K562 (cell line): ENCODE measurements around the gene PAX2. TPM values are rescaled to one million over a fixed set of nuclear protein-coding genes. Genes with fewer than 3 reads are reported as not detected.

ENCODE experiments used
- ATAC-seq: fragments of 200-7000 bp; cut with Tn5 transposase; 3 replicates; pipeline ENCODE4 v1.9.1; 2020; ENCODE audit warnings: moderate library complexity
- BruUV-seq: library from RNA; stranded (reverse); fragments of 400-500 nt; replicated peaks from 2 replicates; lab custom pipeline; 2021; lab: Mats Ljungman, UMichigan
- CTCF ChIA-PET: fragments of 300-600 bp; formaldehyde crosslinking; extraction: SDS; loops from one replicate; lab custom pipeline; 2021; ENCODE audit warnings: low intra/inter-chr PET ratio; lab: Yijun Ruan, JAX
- POLR2A ChIA-PET: fragments of 300-600, 350-650 bp; sonication (Branson Sonifier 250); formaldehyde crosslinking; extraction: SDS; loops from one replicate; lab custom pipeline; 2021; ENCODE audit warnings: antibody characterized with exemption, inconsistent platforms; lab: Yijun Ruan, JAX
- DNase-seq, 4 experiments: peaks; one replicate each; pipeline versions ENCODE4 v3.0.0 to v3.0.0-alpha.2; 2011 to 2018; ENCODE audit warnings: low spot score in 3 of 4, mixed read lengths in 3 of 4; ENCODE audit errors: extremely low read depth in 1 of 4
- FAIRE-seq: peaks from 2 replicates; lab custom pipeline; 2011; peaks lifted over from hg19 to GRCh38; lab: Jason Lieb, UNC
- H2AFZ ChIP-seq: 2 replicates; pipeline ENCODE4 v1.6.0; 2011; ENCODE audit warnings: low read depth, low read length, control low read depth, inconsistent platforms
- H3K27ac ChIP-seq: fragments of 200-600 bp; 3 replicates; pipeline ENCODE4 v1.8.0; 2011; ENCODE audit warnings: low read depth, mild to moderate bottlenecking, control low read depth, inconsistent platforms, low read length, moderate library complexity, mixed read lengths; ENCODE audit errors: extremely low read depth
- H3K27me3 ChIP-seq, 2 experiments: fragments of 300-600 bp in 1 of 2; 2 replicates in 1 of 2; 3 replicates in 1 of 2; pipeline versions ENCODE4 v1.6.0 to v1.8.0; 2011; ENCODE audit warnings: inconsistent platforms in 2 of 2, low read length in 2 of 2, mild to moderate bottlenecking in 1 of 2, mixed read lengths in 1 of 2, moderate library complexity in 1 of 2; ENCODE audit not compliant: control insufficient read depth in 2 of 2, insufficient read depth in 2 of 2
- H3K36me3 ChIP-seq: fragments of 300-600 bp; 3 replicates; pipeline ENCODE4 v1.8.0; 2011; ENCODE audit warnings: mild to moderate bottlenecking, low read length, inconsistent platforms; ENCODE audit not compliant: control insufficient read depth, insufficient read depth
- H3K4me1 ChIP-seq, 2 experiments: fragments of 200-600 bp in 1 of 2; replicated peaks in 1 of 2; 2 replicates in 1 of 2; 3 replicates in 1 of 2; pipeline versions ENCODE4 v1.5.1 to v1.8.0; 2011; ENCODE audit warnings: inconsistent platforms in 2 of 2, low read length in 2 of 2, mild to moderate bottlenecking in 1 of 2, mixed read lengths in 1 of 2, moderate library complexity in 1 of 2; ENCODE audit not compliant: control insufficient read depth in 2 of 2, insufficient read depth in 2 of 2
- H3K4me2 ChIP-seq: 2 replicates; pipeline ENCODE4 v1.6.1; 2011; ENCODE audit warnings: low read length, control low read depth, inconsistent platforms, mixed read lengths; ENCODE audit not compliant: insufficient read depth
- H3K4me3 ChIP-seq: fragments of 200-600 bp; sonication (generic), shearing (Covaris generic); 2 replicates; pipeline ENCODE4 v1.5.1; 2016; ENCODE audit warnings: control low read depth, inconsistent platforms
- H3K79me2 ChIP-seq: fragments of 200-600 bp; 3 replicates; pipeline ENCODE4 v1.8.0; 2011; ENCODE audit warnings: low read length, inconsistent platforms; ENCODE audit not compliant: control insufficient read depth, insufficient read depth
- H3K9ac ChIP-seq, 2 experiments: 2 replicates each; pipeline versions ENCODE4 v1.6.0 to v1.6.1; 2011; ENCODE audit warnings: low read depth in 2 of 2, low read length in 2 of 2, control low read depth in 1 of 2, inconsistent platforms in 1 of 2, mild to moderate bottlenecking in 1 of 2, mixed read lengths in 1 of 2; ENCODE audit not compliant: insufficient read depth in 1 of 2
- H3K9me1 ChIP-seq: one replicate; pipeline ENCODE4 v1.6.0; 2011; ENCODE audit warnings: inconsistent platforms, mild to moderate bottlenecking, low read length, moderate library complexity; ENCODE audit not compliant: control insufficient read depth, insufficient read depth
- H3K9me3 ChIP-seq: replicated peaks from 2 replicates; pipeline ENCODE4 v1.5.1; 2011; ENCODE audit warnings: low read depth, low read length, inconsistent platforms; ENCODE audit not compliant: control insufficient read depth, insufficient read depth
- H4K20me1 ChIP-seq: replicated peaks from 2 replicates; pipeline ENCODE4 v1.6.1; 2011; ENCODE audit warnings: low read length, inconsistent platforms, mixed read lengths; ENCODE audit not compliant: control insufficient read depth, insufficient read depth
- ATF3 ChIP-seq, 2 experiments: fragments of 450-650 bp in 1 of 2; sonication (generic) in 1 of 2; formaldehyde crosslinking in 1 of 2; IDR thresholded peaks in 1 of 2; conservative IDR thresholded peaks in 1 of 2; 2 replicates each; pipeline versions ENCODE4 v1.6.1 to v1.8.1; 2016 to 2023; ENCODE audit warnings: mild to moderate bottlenecking in 2 of 2, moderate library complexity in 2 of 2, inconsistent platforms in 1 of 2, missing genetic modification reagents in 1 of 2
- HEY1 ChIP-seq: fragments of 250-450 bp; sonication (Bioruptor Pico); IDR thresholded peaks from 2 replicates; pipeline ENCODE4 v1.5.0; 2020; ENCODE audit warnings: mild to moderate bottlenecking, moderate library complexity, borderline replicate concordance
- HNRNPH1 ChIP-seq: fragments of 200-400 bp; formaldehyde crosslinking; optimal IDR thresholded peaks from 2 replicates; pipeline ENCODE3; 2017; ENCODE audit warnings: low read depth, mild to moderate bottlenecking, low read length, moderate library complexity
- HNRNPLL ChIP-seq: fragments of 200-400 bp; formaldehyde crosslinking; IDR thresholded peaks from 2 replicates; pipeline ENCODE4 v1.6.1; 2017; ENCODE audit warnings: low read length, low read depth, mild to moderate bottlenecking; ENCODE audit not compliant: poor library complexity, severe bottlenecking
- JUN ChIP-seq, 2 experiments: sonication (generic) in 1 of 2; formaldehyde crosslinking in 1 of 2; IDR thresholded peaks; 2 replicates each; pipeline versions ENCODE4 v1.6.1 to v1.8.0; 2012 to 2022; ENCODE audit warnings: borderline replicate concordance in 2 of 2, mild to moderate bottlenecking in 2 of 2, improper control_type of control experiment in 1 of 2, low read depth in 1 of 2, low read length in 1 of 2, missing genetic modification reagents in 1 of 2
- LCOR ChIP-seq: sonication (generic); formaldehyde crosslinking; IDR thresholded peaks from 2 replicates; pipeline ENCODE4 v1.8.0; 2022; ENCODE audit warnings: mild to moderate bottlenecking, missing genetic modification reagents
- MEF2A ChIP-seq: IDR thresholded peaks from 2 replicates; pipeline ENCODE4 v1.6.1; 2011; ENCODE audit warnings: low read depth, mild to moderate bottlenecking, low read length, moderate library complexity; ENCODE audit not compliant: control insufficient read depth
- PRMT5 ChIP-seq: sonication (generic); formaldehyde crosslinking; IDR thresholded peaks from 2 replicates; pipeline ENCODE4 v1.5.0; 2020; ENCODE audit warnings: missing genetic modification reagents
- SMAD1 ChIP-seq: fragments of 150-350 bp; IDR thresholded peaks from 2 replicates; pipeline ENCODE4 v1.6.1; 2014; ENCODE audit warnings: low read length, low read depth; ENCODE audit not compliant: partially characterized antibody
- STAT6 ChIP-seq: sonication (generic); formaldehyde crosslinking; IDR thresholded peaks from 2 replicates; pipeline ENCODE4 v1.8.1; 2023; ENCODE audit warnings: mild to moderate bottlenecking, missing genetic modification reagents
- TBP ChIP-seq: optimal IDR thresholded peaks from 2 replicates; pipeline ENCODE3; 2011; ENCODE audit warnings: low read depth, low read length, improper control_type of control experiment
- ZFX ChIP-seq: sonication (generic); formaldehyde crosslinking; IDR thresholded peaks from 2 replicates; pipeline ENCODE4 v1.8.0; 2022; ENCODE audit warnings: mild to moderate bottlenecking, missing genetic modification reagents, moderate library complexity
- ZNF224 ChIP-seq: sonication (generic); formaldehyde crosslinking; IDR thresholded peaks from 2 replicates; pipeline ENCODE4 v1.8.0; 2022; ENCODE audit warnings: mild to moderate bottlenecking, missing genetic modification reagents
- WGBS: fragments of 100-300 bp; shearing (Covaris generic); methylation state at CpG from one replicate; pipeline ENCODE4 v1.1.6; 2016; ENCODE audit warnings: low coverage, mixed read lengths; ENCODE audit not compliant: insufficient coverage; ENCODE audit errors: missing lambda C conversion rate; 5-methylcytosine and 5-hydroxymethylcytosine counted together
- in situ Hi-C: fragments of 300-500 bp; cut with MboI; formaldehyde crosslinking; loops from 4 replicates; pipeline ENCODE4 v1.15.0; 2018; ENCODE audit warnings: inconsistent platforms, mixed read lengths
- intact Hi-C: fragments of 100-400 bp; cut with micrococcal nuclease; formaldehyde crosslinking; loops from 2 replicates; pipeline ENCODE4 v1.14.2; 2022
- polyA plus RNA-seq, 8 experiments: library from polyadenylated mRNA; depleted of rRNA in 4 of 8; stranded (reverse) in 5 of 8; unstranded in 3 of 8; fragments of >200 nt; fragmentation: Nextera tagmentation in 2 of 8; fragmentation: Illumina TruSeq in 1 of 8; extraction: Ambion mirVana in 2 of 8; extraction: Trizol in 1 of 8; gene quantifications; 2 replicates each; pipeline versions ENCODE4 v1.2.1 to v1.2.3, GENCODE V29; 2011 to 2014; ENCODE audit warnings: inconsistent platforms in 1 of 8, missing spikeins in 1 of 8
- total RNA-seq, 7 experiments: library from RNA; depleted of rRNA in 6 of 7; stranded (reverse); fragments of >200 nt in 6 of 7; fragmentation: Illumina TruSeq in 2 of 7; extraction: Trizol in 2 of 7; gene quantifications; 2 replicates each; pipeline versions ENCODE4 v1.2.1 to v1.2.3, GENCODE V29; 2011 to 2021; ENCODE audit warnings: low replicate concordance in 1 of 7
- TF ChIP-seq, protein P1 (sequence below): fragments of 250-450 bp; sonication (Bioruptor Pico); IDR thresholded peaks from 2 replicates; pipeline ENCODE4 v1.4.0; 2020; ENCODE audit warnings: mild to moderate bottlenecking, moderate library complexity, borderline replicate concordance

Gene PAX2
- total and polyA plus RNA-seq, 9 of the 15 experiments (the other 6 are each of a cell fraction or from before 2014, with no cell fraction given): not detected

GRCh38 chr10:100769481-100769880, 24.1 kb downstream of the PAX2 start (continued):
- no peak for TF ChIP-seq TBP
- no peak for TF ChIP-seq SMAD1
- TF ChIP-seq STAT6: no peak
- TF ChIP-seq, all 486 proteins: peak for 0

GRCh38 chr10:100773646-100774045, 28.3 kb downstream of the PAX2 start:
- DNase-seq: no peak
- no peaks in the 10 kb centered on the region for H3K4me1 ChIP-seq
- H3K9me1 ChIP-seq: no peaks in the 10 kb centered on the region
- 0% methylated on average over 4 of the region's 4 CpGs for WGBS
- H3K27me3 ChIP-seq: peaks cover 3 to 37% of the 10 kb centered on the region in 2 experiments; a peak in 2 of 5 replicates
- H4K20me1 ChIP-seq: no peaks in the 10 kb centered on the region
- no peaks in the 10 kb centered on the region for H3K36me3 ChIP-seq
- in situ Hi-C loops: no loop called here
- ChIA-PET POLR2A (no interaction called here), CTCF (no interaction called here)
- intact Hi-C loops: no loop called here
- no peak overlapping the region for H3K9ac ChIP-seq
- H2AFZ ChIP-seq: no peak overlapping the region
- no peak overlapping the region for H3K4me2 ChIP-seq
- FAIRE-seq: no peak
- no peaks in the 10 kb centered on the region for H3K9me3 ChIP-seq
- BruUV-seq: no TSS peak
- H3K4me3 ChIP-seq: no peak overlapping the region
- no peaks in the 10 kb centered on the region for H3K79me2 ChIP-seq
- ATAC-seq: no peak
- no peak overlapping the region for H3K27ac ChIP-seq
- TF ChIP-seq LCOR (CRISPR knock-in tag) (no peak), ZFX (CRISPR knock-in tag) (no peak), MEF2A (no peak), PRMT5 (CRISPR knock-in tag) (no peak), HNRNPLL (no peak), JUN (IDR thresholded peaks at IDR 0.05; ENCODE audit: borderline replicate concordance, low read depth, low read length) (no peak), JUN (CRISPR knock-in tag; IDR thresholded peaks at IDR 0.05; ENCODE audit: borderline replicate concordance) (no peak), HNRNPH1 (no peak), ATF3 (IDR thresholded peaks at IDR 0.05) (no peak), ATF3 (CRISPR knock-in tag; conservative IDR thresholded peaks at IDR 0.05) (no peak), ZNF224 (CRISPR knock-in tag) (no peak), SMAD1 (no peak), HEY1 (no peak)
- TF ChIP-seq, protein P1, sequence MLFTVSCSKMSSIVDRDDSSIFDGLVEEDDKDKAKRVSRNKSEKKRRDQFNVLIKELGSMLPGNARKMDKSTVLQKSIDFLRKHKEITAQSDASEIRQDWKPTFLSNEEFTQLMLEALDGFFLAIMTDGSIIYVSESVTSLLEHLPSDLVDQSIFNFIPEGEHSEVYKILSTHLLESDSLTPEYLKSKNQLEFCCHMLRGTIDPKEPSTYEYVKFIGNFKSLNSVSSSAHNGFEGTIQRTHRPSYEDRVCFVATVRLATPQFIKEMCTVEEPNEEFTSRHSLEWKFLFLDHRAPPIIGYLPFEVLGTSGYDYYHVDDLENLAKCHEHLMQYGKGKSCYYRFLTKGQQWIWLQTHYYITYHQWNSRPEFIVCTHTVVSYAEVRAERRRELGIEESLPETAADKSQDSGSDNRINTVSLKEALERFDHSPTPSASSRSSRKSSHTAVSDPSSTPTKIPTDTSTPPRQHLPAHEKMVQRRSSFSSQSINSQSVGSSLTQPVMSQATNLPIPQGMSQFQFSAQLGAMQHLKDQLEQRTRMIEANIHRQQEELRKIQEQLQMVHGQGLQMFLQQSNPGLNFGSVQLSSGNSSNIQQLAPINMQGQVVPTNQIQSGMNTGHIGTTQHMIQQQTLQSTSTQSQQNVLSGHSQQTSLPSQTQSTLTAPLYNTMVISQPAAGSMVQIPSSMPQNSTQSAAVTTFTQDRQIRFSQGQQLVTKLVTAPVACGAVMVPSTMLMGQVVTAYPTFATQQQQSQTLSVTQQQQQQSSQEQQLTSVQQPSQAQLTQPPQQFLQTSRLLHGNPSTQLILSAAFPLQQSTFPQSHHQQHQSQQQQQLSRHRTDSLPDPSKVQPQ (CRISPR knock-in tag): no peak
